Omental fat pad (tissue), 4 donors: Measurements from ENCODE around the gene GIPC3. TPM values are rescaled to one million over a fixed set of nuclear protein-coding genes. Genes with fewer than 3 reads are reported as not detected.

Experiments
- ATAC-seq: fragments of 150-250 bp; one replicate; pipeline ENCODE4 v1.9.1; 2016; ENCODE audit warnings: mild to moderate bottlenecking, moderate library complexity; ENCODE audit not compliant: low FRiP score
- DNase-seq: peaks from one replicate; pipeline ENCODE4 v3.0.0-alpha.2; 2019; ENCODE audit warnings: low spot score
- CTCF ChIP-seq, 3 donors: fragments of 450-650 bp; IDR thresholded peaks; one replicate each; pipeline ENCODE4 v1.5.1; 2016 to 2017; ENCODE audit warnings: antibody characterized with exemption in 3 of 3, mild to moderate bottlenecking in 3 of 3, moderate library complexity in 2 of 3
- total RNA-seq, 4 donors: library from RNA; depleted of rRNA; stranded (reverse); fragments of >200 nt; gene quantifications; one replicate each; pipeline ENCODE4 v1.1.0, GENCODE V29; 2016

GIPC3 gene
- total RNA-seq, 4 donors from 2014 or later = 0.56 to 3.0 (median 1.0) TPM

GRCh38 chr19:3610745-3611717, 25.8 kb downstream of the GIPC3 start:
- ATAC-seq = no peak
- no peak for TF ChIP-seq CTCF (IDR thresholded peaks at IDR 0.05)

GRCh38 chr19:3611841-3612240, 26.6 kb downstream of the GIPC3 start:
- DNase-seq (no peak), ATAC-seq (no peak)
- TF ChIP-seq CTCF (IDR thresholded peaks at IDR 0.05) = no peak

More at GRCh38 chr19:3610745-3611717, 25.8 kb downstream of the GIPC3 start:
- no peak for DNase-seq

DNA sequence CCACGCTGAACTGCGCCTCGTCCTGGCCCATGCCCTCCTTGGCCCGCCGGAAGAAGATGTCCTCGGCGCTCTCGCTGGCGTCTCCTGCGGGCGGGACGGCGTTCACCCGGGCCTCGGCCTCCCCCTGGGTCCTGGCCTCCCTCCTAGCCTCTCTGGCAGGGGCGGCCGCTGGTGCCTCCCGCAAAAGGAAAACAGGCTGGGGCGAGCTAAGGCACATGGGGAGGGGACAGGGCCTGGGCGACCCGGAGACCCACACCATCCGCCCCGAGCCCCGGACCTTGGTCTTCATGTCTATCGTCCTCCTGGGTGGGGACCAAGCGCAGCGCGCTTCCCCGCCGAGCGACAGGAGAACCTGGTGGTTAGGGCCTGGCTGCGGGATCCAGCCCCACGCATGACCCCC, 27.1 kb downstream of the GIPC3 start:
- TF ChIP-seq CTCF (IDR thresholded peaks at IDR 0.05) = no peak
- no peak for ATAC-seq

GRCh38 chr19:3612901-3613741, 27.8 kb downstream of the GIPC3 start:
- no peak for TF ChIP-seq CTCF (IDR thresholded peaks at IDR 0.05)
- ATAC-seq (no peak), DNase-seq (no peak)

More for the DNA sequence above, 27.1 kb downstream of the GIPC3 start:
- DNase-seq = no peak

GRCh38 chr19:3613818-3614661, 28.8 kb downstream of the GIPC3 start:
- DNase-seq (no peak), ATAC-seq (no peak)
- no peak for TF ChIP-seq CTCF (IDR thresholded peaks at IDR 0.05)

DNA sequence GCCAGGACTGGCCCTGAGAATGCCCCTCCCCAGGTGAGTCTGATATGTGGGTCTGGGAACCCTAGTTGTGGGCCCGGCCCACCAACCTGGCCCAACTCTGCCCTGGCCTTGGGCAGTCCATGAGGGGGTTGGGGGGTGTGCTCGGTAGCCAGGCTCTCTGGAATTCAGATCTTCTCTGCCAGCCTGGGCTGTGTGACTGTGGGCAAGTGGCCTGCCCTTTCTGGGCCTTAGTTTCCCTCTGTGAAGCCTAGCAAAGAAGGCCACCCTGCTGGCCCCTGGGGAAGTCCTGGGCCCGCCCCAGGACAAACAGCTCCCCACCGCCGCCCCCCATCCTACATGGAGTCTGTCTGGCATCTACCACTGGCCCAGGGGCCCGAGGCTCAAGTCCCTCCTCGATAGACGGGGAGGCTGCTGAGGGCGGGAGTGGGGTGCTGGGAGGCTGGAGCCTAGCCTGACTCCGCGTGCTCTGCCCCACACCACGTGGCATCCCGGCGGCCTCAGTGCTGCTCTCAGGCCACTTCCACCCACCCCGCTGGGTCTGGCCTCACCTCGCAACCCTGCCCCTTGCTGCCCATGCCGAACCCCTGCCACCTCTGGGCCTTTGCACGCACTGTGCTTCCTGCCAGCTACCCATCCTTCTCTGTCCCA, 29.7 kb downstream of the GIPC3 start:
- ATAC-seq = no peak
- TF ChIP-seq CTCF (IDR thresholded peaks at IDR 0.05) = no peak
- no peak for DNase-seq
